Esophagus (tissue), 2 donors: Measurements from ENCODE around the gene RETREG3. TPM values are rescaled to one million over a fixed set of nuclear protein-coding genes. Genes with fewer than 3 reads are reported as not detected.

ENCODE experiments used
- H3K27ac ChIP-seq, 2 donors: one replicate each; pipeline ENCODE4 v1.5.1; 2013; ENCODE audit warnings: low read depth in 2 of 2, mild to moderate bottlenecking in 2 of 2, inconsistent platforms in 1 of 2, low read length in 1 of 2, moderate library complexity in 1 of 2
- H3K27me3 ChIP-seq, 2 donors: one replicate each; pipeline ENCODE4 v1.6.1; 2013; ENCODE audit warnings: low read length in 2 of 2, control low read depth in 1 of 2, mild to moderate bottlenecking in 1 of 2; ENCODE audit not compliant: insufficient read depth in 2 of 2, control insufficient read depth in 1 of 2
- H3K36me3 ChIP-seq, 2 donors: one replicate each; pipeline ENCODE4 v1.6.1; 2013; ENCODE audit warnings: low read length in 1 of 2; ENCODE audit not compliant: control insufficient read depth in 2 of 2, insufficient read depth in 2 of 2
- H3K4me1 ChIP-seq, 2 donors: one replicate each; pipeline ENCODE4 v1.6.1; 2013; ENCODE audit warnings: low read length in 1 of 2; ENCODE audit not compliant: control insufficient read depth in 2 of 2, insufficient read depth in 2 of 2
- H3K4me3 ChIP-seq, 2 donors: one replicate each; pipeline ENCODE4 v1.5.1; 2013; ENCODE audit warnings: low read length in 2 of 2, mild to moderate bottlenecking in 2 of 2, low read depth in 1 of 2, moderate library complexity in 1 of 2
- H3K9me3 ChIP-seq, 2 donors: one replicate each; pipeline ENCODE4 v1.6.1; 2013; ENCODE audit warnings: mild to moderate bottlenecking in 2 of 2, low read depth in 1 of 2, low read length in 1 of 2, moderate library complexity in 1 of 2; ENCODE audit not compliant: control insufficient read depth in 2 of 2, insufficient read depth in 1 of 2
- WGBS, 2 donors: extraction: QIAGEN DNeasy Blood & Tissue Kit; methylation state at CpG; one replicate each; pipeline ENCODE4 v1.1.7; 2013; 5-methylcytosine and 5-hydroxymethylcytosine counted together
- polyA plus RNA-seq, 2 donors: library from polyadenylated mRNA; stranded (reverse); fragments of 200-250 nt; gene quantifications; one replicate each; pipeline ENCODE4 v1.2.3, GENCODE V29; 2013
- donor health status: healthy with polysubstance abuse.
- donor health status: Bipolar disorder and iron deficiency.

Gene RETREG3
- polyA plus RNA-seq, 2 donors, result 15.3 to 28.5 TPM

- peak overlapping the region; percentile 92 to 96 for H3K27ac ChIP-seq
- WGBS, 2 donors, result 0 to 1% methylated on average over 47 to 65 of the region's 65 CpGs
- no peaks in the 10 kb centered on the region for H3K9me3 ChIP-seq
Observed at GRCh38 chr17:42536372-42537155, 72.6 kb downstream of the RETREG3 start.

DNA sequence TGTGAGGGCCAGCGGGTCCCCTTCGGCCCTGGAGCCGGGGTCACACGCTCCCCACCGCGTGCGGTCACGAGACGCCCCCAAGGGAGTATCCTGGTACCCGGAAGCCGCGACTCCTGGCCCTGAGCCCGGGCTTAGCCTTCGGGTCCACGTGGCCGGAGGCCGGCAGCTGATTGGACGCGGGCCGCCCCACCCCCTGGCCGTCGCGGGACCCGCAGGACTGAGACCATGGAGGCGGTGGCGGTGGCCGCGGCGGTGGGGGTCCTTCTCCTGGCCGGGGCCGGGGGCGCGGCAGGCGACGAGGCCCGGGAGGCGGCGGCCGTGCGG, 73.2 kb downstream of the RETREG3 start, which contains the start of gene NAGLU:
Gene NAGLU (plus strand): TSS at position 194 of the 324 bp plus-strand sequence. CDS start 32 bp downstream, at position 226.
- peaks cover 2 to 19% of the 10 kb centered on the region in 2 donors for H3K4me1 ChIP-seq
- 0% methylated on average over 19 to 40 of the region's 40 CpGs for WGBS, 2 donors

More at GRCh38 chr17:42536372-42537155, 72.6 kb downstream of the RETREG3 start:
- peaks cover 2 to 17% of the 10 kb centered on the region in 2 donors for H3K4me1 ChIP-seq
- peak overlapping the region; percentile 75 to 86 for H3K4me3 ChIP-seq
- H3K27me3 ChIP-seq, result no peaks in the 10 kb centered on the region
- peaks cover 4 to 18% of the 10 kb centered on the region in 2 donors for H3K36me3 ChIP-seq

DNA sequence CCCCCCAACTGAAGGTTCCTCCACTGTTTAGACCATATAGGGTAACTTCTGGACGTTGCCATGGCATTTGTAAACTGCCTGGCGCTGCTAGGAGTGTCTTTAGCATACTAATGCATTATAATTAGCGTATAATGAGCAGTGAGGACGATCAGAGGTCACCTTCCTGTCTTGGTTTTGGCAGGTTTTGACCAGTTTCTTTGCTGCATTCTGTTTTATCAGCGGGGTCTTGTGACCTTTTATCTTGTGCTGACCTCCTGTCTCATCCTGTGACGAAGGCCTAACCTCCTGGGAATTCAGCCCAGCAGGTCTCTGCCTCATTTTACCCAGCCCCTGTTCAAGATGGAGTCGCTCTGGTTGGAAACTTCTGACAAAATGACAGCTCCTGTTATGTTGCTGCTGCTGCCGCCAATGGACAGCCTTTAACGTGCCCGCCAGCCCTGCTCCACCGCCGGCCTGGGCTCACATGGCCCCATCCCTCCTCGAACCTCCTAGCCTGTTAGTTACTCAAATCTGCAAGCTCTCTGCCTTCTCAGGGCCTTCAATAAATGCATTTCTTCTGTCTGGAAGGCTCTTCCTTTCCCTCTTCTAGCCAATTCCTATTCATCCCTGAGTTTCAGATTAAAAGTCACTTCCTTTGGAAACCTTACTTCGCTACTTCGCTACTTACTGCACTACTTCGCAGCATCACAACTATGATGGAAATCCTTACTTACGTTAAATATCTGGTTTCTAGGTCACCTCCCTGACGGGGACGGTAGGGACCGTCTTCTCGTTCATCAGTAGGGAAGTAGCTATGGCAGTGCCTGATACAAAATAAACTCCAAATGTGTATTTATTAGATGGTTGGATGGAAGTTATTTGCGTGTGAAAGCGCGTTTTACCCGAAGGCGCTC, 73.8 kb downstream of the RETREG3 start:
- peaks cover 0 to 17% of the 10 kb centered on the region in 2 donors for H3K36me3 ChIP-seq
- H3K9me3 ChIP-seq, result no peaks in the 10 kb centered on the region
- 39 to 44% methylated on average over 26 of the region's 26 CpGs for WGBS, 2 donors
- peak overlapping the region; percentile 75 to 86 for H3K4me3 ChIP-seq
- peaks cover 2 to 22% of the 10 kb centered on the region in 2 donors for H3K4me1 ChIP-seq
- no peaks in the 10 kb centered on the region for H3K27me3 ChIP-seq
- H3K27ac ChIP-seq, result peak overlapping the region; percentile 92 to 96

More for the DNA sequence above, 73.2 kb downstream of the RETREG3 start, which contains the start of gene NAGLU:
- H3K4me3 ChIP-seq, result peak within 1 kb of the TSS; percentile 75 to 86
- peaks cover 2 to 17% of the 10 kb centered on the region in 2 donors for H3K36me3 ChIP-seq
- H3K27ac ChIP-seq, result peak within 1 kb of the TSS; percentile 92 to 96
- no peaks in the 10 kb centered on the region for H3K27me3 ChIP-seq
- no peaks in the 10 kb centered on the region for H3K9me3 ChIP-seq

DNA sequence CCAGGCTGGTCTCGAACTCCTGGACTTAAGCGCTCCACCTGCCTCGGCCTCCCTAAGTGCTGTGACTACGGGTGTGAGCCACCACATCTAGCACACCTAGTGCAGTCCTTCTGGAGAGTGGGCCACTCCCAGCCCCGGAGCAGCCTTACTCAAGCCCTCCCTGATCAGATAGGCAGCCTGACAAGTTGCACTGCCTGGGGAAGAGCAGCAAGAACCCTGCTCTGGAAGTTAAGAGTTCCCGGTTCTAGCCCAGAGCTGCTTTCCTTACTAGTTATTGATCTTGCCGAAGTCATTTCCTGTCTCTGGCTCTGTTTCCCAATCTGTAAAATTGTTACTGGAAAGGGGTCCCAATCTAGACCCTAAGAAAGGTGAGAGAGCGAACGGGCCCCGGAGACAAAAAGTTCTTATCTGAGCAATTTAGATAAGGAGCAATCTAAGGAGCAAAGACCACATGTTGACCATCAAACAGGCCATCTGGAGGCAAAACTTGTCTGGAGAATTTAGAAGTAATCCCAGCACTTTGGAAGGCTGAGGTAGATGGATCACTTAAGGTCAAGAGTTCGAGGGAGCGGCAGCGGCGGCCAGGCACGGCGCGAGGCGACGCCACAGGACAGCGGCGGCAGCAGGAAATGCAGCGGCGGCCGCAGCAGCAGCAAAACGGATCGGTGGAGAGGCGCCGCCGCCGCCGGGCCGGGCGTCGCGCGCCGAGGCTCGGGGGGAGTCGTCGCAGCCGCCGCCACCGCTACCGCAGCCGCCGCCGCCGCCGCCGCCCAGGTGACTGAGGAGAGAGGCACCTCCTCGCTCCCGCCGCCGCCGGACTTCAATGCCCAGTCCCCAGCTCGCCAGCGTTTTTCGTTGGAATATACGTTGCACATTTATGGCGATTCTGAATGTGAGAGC, 77.5 kb downstream of the RETREG3 start:
- WGBS, 2 donors, result 11 to 12% methylated on average over 58 to 60 of the region's 60 CpGs
- no peaks in the 10 kb centered on the region for H3K36me3 ChIP-seq
- H3K27ac ChIP-seq, result peak overlapping the region; percentile 89 to 92
- H3K4me1 ChIP-seq, result peaks cover 0 to 19% of the 10 kb centered on the region in 2 donors
- no peaks in the 10 kb centered on the region for H3K9me3 ChIP-seq
- H3K27me3 ChIP-seq, result no peaks in the 10 kb centered on the region
- H3K4me3 ChIP-seq, result peak overlapping the region; percentile 57 to 58

DNA sequence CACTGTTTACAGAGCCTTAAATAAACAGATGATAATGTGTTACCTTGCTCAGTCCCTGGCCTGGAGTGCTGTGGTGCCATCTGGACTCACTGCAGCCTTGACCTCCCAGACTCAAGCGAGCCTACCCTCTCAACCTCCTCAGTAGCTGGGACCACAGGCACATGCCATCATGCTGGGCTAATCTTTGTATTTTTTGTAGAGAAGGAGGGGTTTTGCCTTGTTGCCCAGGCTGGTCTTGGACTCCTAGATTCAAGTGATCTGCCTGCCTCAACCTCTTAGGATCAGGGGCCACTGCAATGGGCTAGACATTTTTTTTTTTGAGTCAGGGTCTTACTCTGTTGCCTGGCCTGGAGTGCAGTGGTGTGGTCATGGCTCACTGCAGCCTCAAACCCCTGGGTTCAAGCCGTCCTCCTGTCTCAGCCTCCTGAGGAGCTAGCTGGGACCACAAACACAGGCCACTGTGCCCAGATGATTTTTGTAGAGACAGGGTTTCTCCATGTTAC, 78.2 kb downstream of the RETREG3 start:
- Histone ChIP-seq H3K4me3 (no peak overlapping the region), H3K9me3 (no peaks in the 10 kb centered on the region), H3K36me3 (no peaks in the 10 kb centered on the region), H3K27ac (peak overlapping the region; percentile 68 to 89), H3K27me3 (no peaks in the 10 kb centered on the region), H3K4me1 (peaks cover 0 to 19% of the 10 kb centered on the region in 2 donors)
- WGBS, 2 donors, result 85 to 96% methylated on average over 2 of the region's 2 CpGs

Other genes starting within 250 kb of the RETREG3 start
- 10 to 100 TPM; 30.8 to 64.2 TPM for gene STAT3, start 220.9 kb downstream of the RETREG3 start, polyA plus RNA-seq
- 10 to 100 TPM; 40.0 to 60.4 TPM for gene CAVIN1, start 186.1 kb downstream of the RETREG3 start, polyA plus RNA-seq
- 10 to 100 TPM; 27.0 to 27.5 TPM for gene ATP6V0A1, start 150.5 kb downstream of the RETREG3 start, polyA plus RNA-seq
- gene NAGLU, start 73.1 kb downstream of the RETREG3 start, polyA plus RNA-seq, result 10 to 100 TPM; 17.6 to 18.8 TPM
- 1 to 10 TPM; 4.0 to 9.0 TPM for gene HSD17B1, start 56.5 kb downstream of the RETREG3 start, polyA plus RNA-seq
- 10 to 100 TPM; 58.2 to 62.1 TPM for gene COASY, start 47.2 kb downstream of the RETREG3 start, polyA plus RNA-seq
- 10 to 100 TPM; 36.8 to 38.3 TPM for gene MLX, start 42.3 kb downstream of the RETREG3 start, polyA plus RNA-seq
- 1 to 10 TPM; 6.4 to 7.2 TPM for gene PSMC3IP, start 31.6 kb downstream of the RETREG3 start, polyA plus RNA-seq
- gene TUBG1, start 309 bp upstream of the RETREG3 start, polyA plus RNA-seq, result 10 to 100 TPM; 27.2 to 49.9 TPM
- 10 to 100 TPM in 1 of 2 donors, 1 to 10 TPM in 1; 7.6 to 12.0 TPM for gene TUBG2, start 49.9 kb upstream of the RETREG3 start, polyA plus RNA-seq
- 10 to 100 TPM; 49.4 to 84.6 TPM for gene PLEKHH3, start 67.6 kb upstream of the RETREG3 start, polyA plus RNA-seq
- under 1 TPM; 0.22 to 0.42 TPM for gene CCR10, start 72.5 kb upstream of the RETREG3 start, polyA plus RNA-seq
- 1 to 10 TPM; 1.3 to 1.5 TPM for gene CNTNAP1, start 73.2 kb upstream of the RETREG3 start, polyA plus RNA-seq
- 10 to 100 TPM; 15.6 to 19.8 TPM for gene EZH1, start 135.7 kb upstream of the RETREG3 start, polyA plus RNA-seq
- 10 to 100 TPM in 1 of 2 donors, 1 to 10 TPM in 1; 7.5 to 13.5 TPM for gene RAMP2, start 151.9 kb upstream of the RETREG3 start, polyA plus RNA-seq
- 100 to 1,000 TPM in 1 of 2 donors, 10 to 100 TPM in 1; 42.8 to 123 TPM for gene VPS25, start 164.1 kb upstream of the RETREG3 start, polyA plus RNA-seq
- gene WNK4, start 171.2 kb upstream of the RETREG3 start, polyA plus RNA-seq, result 10 to 100 TPM in 1 of 2 donors, 1 to 10 TPM in 1; 6.7 to 12.8 TPM
- 100 to 1,000 TPM in 1 of 2 donors, 10 to 100 TPM in 1; 89.9 to 185 TPM for gene COA3, start 189.3 kb upstream of the RETREG3 start, polyA plus RNA-seq
- under 1 TPM; 0.18 TPM for gene CNTD1, start 189.5 kb upstream of the RETREG3 start, polyA plus RNA-seq
- gene BECN1, start 214.9 kb upstream of the RETREG3 start, polyA plus RNA-seq, result 10 to 100 TPM; 29.1 to 53.9 TPM
- gene PSME3, start 224.0 kb upstream of the RETREG3 start, polyA plus RNA-seq, result 10 to 100 TPM; 24.8 to 69.3 TPM
- gene AOC2, start 235.2 kb upstream of the RETREG3 start, polyA plus RNA-seq, result under 1 TPM; 0.24 to 0.86 TPM
- gene AOC3, start 241.8 kb upstream of the RETREG3 start, polyA plus RNA-seq, result 10 to 100 TPM in 1 of 2 donors, 1 to 10 TPM in 1; 9.7 to 25.3 TPM